ENCODE results near the gene PRKAG2. TPM values are rescaled to one million over a fixed set of nuclear protein-coding genes. Genes with fewer than 3 reads are reported as not detected.

The PRKAG2 gene
- total and polyA plus RNA-seq, 5 donors = 162 to 298 (median 181) TPM

DNA sequence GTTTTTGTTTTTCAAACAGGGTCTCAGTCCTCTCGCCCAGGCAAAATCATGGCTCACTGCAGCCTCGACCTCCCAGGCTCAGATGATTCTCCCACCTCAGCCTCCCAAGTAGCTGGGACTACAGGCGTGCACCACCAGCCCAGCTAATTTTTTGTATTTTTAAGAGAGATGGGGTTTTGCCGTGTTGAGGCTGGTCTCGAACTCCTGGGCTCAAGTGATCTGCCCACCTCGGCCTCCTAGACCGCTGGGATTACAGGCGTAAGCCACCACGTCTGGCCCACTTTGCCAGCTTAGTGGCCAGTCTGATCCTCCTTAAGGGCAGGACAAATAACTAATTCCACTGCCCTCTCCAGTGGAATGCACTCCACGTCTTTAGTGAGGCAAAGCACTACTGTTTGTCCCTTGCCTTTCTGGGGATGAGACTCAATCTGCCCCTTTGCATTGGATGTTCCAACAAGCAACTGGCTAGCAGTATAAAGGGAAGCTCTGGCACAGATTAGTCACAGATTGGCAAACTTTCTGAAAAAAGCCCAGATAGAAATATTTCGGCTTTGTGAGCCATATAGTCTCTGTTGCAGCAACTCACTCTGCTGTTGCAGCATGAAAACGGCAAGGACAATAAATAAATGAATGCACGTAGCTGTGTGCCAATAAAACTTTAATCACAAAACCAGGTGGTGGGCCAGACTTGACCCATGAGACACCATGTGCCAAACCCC, 213.4 kb downstream of the PRKAG2 start:
- H3K4me1 ChIP-seq (ENCODE audit: control insufficient read depth, insufficient read depth, low read length) = peaks cover 12% of the 10 kb centered on the region
- DNase-seq (peak in 1 of 3 donors; percentile 16), ATAC-seq (no peak)
- H3K27ac ChIP-seq (ENCODE audit: low read length) = peak overlapping the region; percentile 99
- no peaks in the 10 kb centered on the region for H3K27me3 ChIP-seq (ENCODE audit: control insufficient read depth, insufficient read depth)
- WGBS = 83% methylated on average over 13 of the region's 13 CpGs
- intact Hi-C loops (cut with DNase I) = no loop called here
- H3K9me3 ChIP-seq (ENCODE audit: control insufficient read depth, low read length) = no peaks in the 10 kb centered on the region
- no peak overlapping the region for H3K4me3 ChIP-seq (ENCODE audit: low read length)

DNA sequence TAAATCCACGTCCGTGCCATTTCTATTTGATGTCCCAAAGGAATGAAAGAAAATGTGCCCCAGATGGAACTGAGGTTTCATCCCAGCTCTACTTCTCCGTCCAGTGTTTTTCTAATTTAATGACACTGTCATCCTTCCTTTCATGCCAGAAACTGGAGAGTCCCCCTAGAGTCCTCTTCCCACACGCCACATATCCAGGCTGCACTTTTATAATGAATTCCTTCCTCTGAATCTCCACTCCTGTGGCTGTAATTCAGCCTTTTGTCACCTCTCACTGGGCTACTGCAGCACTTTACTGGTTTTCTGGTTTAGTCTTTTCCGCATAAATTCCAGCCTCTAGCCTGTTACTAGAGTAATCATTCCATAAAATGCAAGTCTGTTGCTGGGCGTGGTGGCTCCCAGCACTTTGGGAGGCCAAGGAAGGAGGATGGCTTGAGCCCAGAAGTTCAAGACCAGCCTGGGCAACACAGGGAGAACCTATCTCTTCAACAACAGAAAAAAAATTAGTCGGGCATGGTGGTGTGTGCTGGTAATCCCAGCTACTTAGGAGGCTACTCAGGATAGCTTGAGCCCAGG, 214.6 kb downstream of the PRKAG2 start:
- peak in 1 of 3 donors; percentile 19 for DNase-seq
- intact Hi-C loops (cut with DNase I) = no loop called here
- Histone ChIP-seq H3K27me3 (ENCODE audit: control insufficient read depth, insufficient read depth) (no peaks in the 10 kb centered on the region), H3K4me3 (ENCODE audit: low read length) (no peak overlapping the region), H3K9me3 (ENCODE audit: control insufficient read depth, low read length) (no peaks in the 10 kb centered on the region), H3K4me1 (ENCODE audit: control insufficient read depth, insufficient read depth, low read length) (peaks cover 11% of the 10 kb centered on the region), H3K27ac (ENCODE audit: low read length) (peak overlapping the region; percentile 36)
- ATAC-seq = no peak
- WGBS = 59% methylated on average over 7 of the region's 7 CpGs

GRCh38 chr7:151661587-151661986, 215.3 kb downstream of the PRKAG2 start:
- ATAC-seq (no peak), DNase-seq (no peak)
- H3K27me3 ChIP-seq (ENCODE audit: control insufficient read depth, insufficient read depth) = no peaks in the 10 kb centered on the region
- H3K27ac ChIP-seq (ENCODE audit: low read length) = peak overlapping the region; percentile 52
- H3K9me3 ChIP-seq (ENCODE audit: control insufficient read depth, low read length) = no peaks in the 10 kb centered on the region
- peaks cover 9% of the 10 kb centered on the region for H3K4me1 ChIP-seq (ENCODE audit: control insufficient read depth, insufficient read depth, low read length)
- no peak overlapping the region for H3K4me3 ChIP-seq (ENCODE audit: low read length)
- WGBS = 88% methylated on average over 9 of the region's 9 CpGs
- intact Hi-C loops (cut with DNase I) = no loop called here

GRCh38 chr7:151660141-151660540, 216.8 kb downstream of the PRKAG2 start:
- H3K27ac ChIP-seq (ENCODE audit: low read length) = no peak overlapping the region
- 86% methylated on average over 5 of the region's 5 CpGs for WGBS
- peaks cover 7% of the 10 kb centered on the region for H3K4me1 ChIP-seq (ENCODE audit: control insufficient read depth, insufficient read depth, low read length)
- DNase-seq (no peak), ATAC-seq (no peak)
- intact Hi-C loops (cut with DNase I) = no loop called here
- H3K27me3 ChIP-seq (ENCODE audit: control insufficient read depth, insufficient read depth) = no peaks in the 10 kb centered on the region
- no peaks in the 10 kb centered on the region for H3K9me3 ChIP-seq (ENCODE audit: control insufficient read depth, low read length)
- no peak overlapping the region for H3K4me3 ChIP-seq (ENCODE audit: low read length)

- Histone ChIP-seq H3K4me1 (ENCODE audit: control insufficient read depth, insufficient read depth, low read length) (peaks cover 6% of the 10 kb centered on the region), H3K27me3 (ENCODE audit: control insufficient read depth, insufficient read depth) (no peaks in the 10 kb centered on the region), H3K9me3 (ENCODE audit: control insufficient read depth, low read length) (no peaks in the 10 kb centered on the region), H3K27ac (ENCODE audit: low read length) (peak overlapping the region; percentile 38), H3K4me3 (ENCODE audit: low read length) (no peak overlapping the region)
- peak in 1 of 3 donors; percentile 7 for DNase-seq
- 74% methylated on average over 4 of the region's 4 CpGs for WGBS
- intact Hi-C loops (cut with DNase I) = no loop called here
- no peak for ATAC-seq
These were observed 217.7 kb downstream of the PRKAG2 start for GRCh38 chr7:151659219-151659618.

GRCh38 chr7:151658778-151659177, 218.1 kb downstream of the PRKAG2 start:
- no peak for DNase-seq
- Histone ChIP-seq H3K4me3 (ENCODE audit: low read length) (no peak overlapping the region), H3K4me1 (ENCODE audit: control insufficient read depth, insufficient read depth, low read length) (peaks cover 3% of the 10 kb centered on the region), H3K27me3 (ENCODE audit: control insufficient read depth, insufficient read depth) (no peaks in the 10 kb centered on the region), H3K9me3 (ENCODE audit: control insufficient read depth, low read length) (no peaks in the 10 kb centered on the region), H3K27ac (ENCODE audit: low read length) (no peak overlapping the region)
- intact Hi-C loops (cut with DNase I) = no loop called here
- whole genome bisulfite sequencing = 75% methylated on average over 1 of the region's 1 CpG
- ATAC-seq = no peak

DNA sequence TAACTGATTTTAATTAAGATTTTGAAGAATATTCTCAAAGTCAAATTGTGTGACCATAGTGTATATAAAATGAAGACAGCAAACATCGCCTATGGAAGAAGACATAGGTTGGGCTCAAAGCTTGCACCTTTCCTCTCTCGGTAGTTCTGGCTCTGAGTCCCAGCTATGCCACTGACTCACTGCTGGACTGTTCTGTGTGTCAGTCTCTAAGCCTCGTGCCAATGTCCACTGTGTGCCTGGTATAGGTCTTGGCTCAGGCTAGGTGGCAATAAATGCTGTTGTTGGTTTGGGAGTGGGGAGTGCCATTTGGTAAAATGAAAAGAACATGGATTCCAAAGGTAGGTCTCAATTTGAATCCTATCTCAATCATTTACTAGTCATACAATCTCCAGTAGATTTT, 219.7 kb downstream of the PRKAG2 start:
- Histone ChIP-seq H3K9me3 (ENCODE audit: control insufficient read depth, low read length) (no peaks in the 10 kb centered on the region), H3K4me1 (ENCODE audit: control insufficient read depth, insufficient read depth, low read length) (peaks cover 5% of the 10 kb centered on the region), H3K27ac (ENCODE audit: low read length) (peak overlapping the region; percentile 51), H3K4me3 (ENCODE audit: low read length) (no peak overlapping the region), H3K27me3 (ENCODE audit: control insufficient read depth, insufficient read depth) (no peaks in the 10 kb centered on the region)
- peak in 1 of 3 donors; percentile 47 for DNase-seq
- WGBS = 79% methylated on average over 3 of the region's 3 CpGs
- peak; percentile 59 to 78 for ATAC-seq
- intact Hi-C loops (cut with DNase I) = no loop called here

- DNase-seq (no peak), ATAC-seq (no peak)
- WGBS = 90% methylated on average over 3 of the region's 3 CpGs
- Histone ChIP-seq H3K4me3 (ENCODE audit: low read length) (no peak overlapping the region), H3K9me3 (ENCODE audit: control insufficient read depth, low read length) (no peaks in the 10 kb centered on the region), H3K4me1 (ENCODE audit: control insufficient read depth, insufficient read depth, low read length) (peaks cover 6% of the 10 kb centered on the region), H3K27ac (ENCODE audit: low read length) (no peak overlapping the region), H3K27me3 (ENCODE audit: control insufficient read depth, insufficient read depth) (no peaks in the 10 kb centered on the region)
- intact Hi-C loops (cut with DNase I) = no loop called here
These were observed 221.4 kb downstream of the PRKAG2 start for GRCh38 chr7:151655555-151655954.

- H3K27ac ChIP-seq (ENCODE audit: low read length) = peak overlapping the region; percentile 42
- H3K4me1 ChIP-seq (ENCODE audit: control insufficient read depth, insufficient read depth, low read length) = peaks cover 9% of the 10 kb centered on the region
- H3K4me3 ChIP-seq (ENCODE audit: low read length) = no peak overlapping the region
- H3K27me3 ChIP-seq (ENCODE audit: control insufficient read depth, insufficient read depth) = no peaks in the 10 kb centered on the region
- 61% methylated on average over 5 of the region's 5 CpGs for WGBS
- ATAC-seq (no peak), DNase-seq (no peak)
- intact Hi-C loops (cut with DNase I) = no loop called here
- H3K9me3 ChIP-seq (ENCODE audit: control insufficient read depth, low read length) = no peaks in the 10 kb centered on the region
These were observed 224.8 kb downstream of the PRKAG2 start for GRCh38 chr7:151652111-151652510.

- intact Hi-C loops (cut with DNase I) = no loop called here
- ATAC-seq (no peak), DNase-seq (no peak)
- Histone ChIP-seq H3K4me3 (ENCODE audit: low read length) (no peak overlapping the region), H3K9me3 (ENCODE audit: control insufficient read depth, low read length) (no peaks in the 10 kb centered on the region), H3K4me1 (ENCODE audit: control insufficient read depth, insufficient read depth, low read length) (peaks cover 9% of the 10 kb centered on the region), H3K27me3 (ENCODE audit: control insufficient read depth, insufficient read depth) (no peaks in the 10 kb centered on the region), H3K27ac (ENCODE audit: low read length) (peak overlapping the region; percentile 75)
- 94% methylated on average over 4 of the region's 4 CpGs for WGBS
These were observed 226.8 kb downstream of the PRKAG2 start for GRCh38 chr7:151650161-151650560.

GRCh38 chr7:151648429-151648828, 228.5 kb downstream of the PRKAG2 start:
- 80% methylated on average over 6 of the region's 6 CpGs for WGBS
- Histone ChIP-seq H3K4me1 (ENCODE audit: control insufficient read depth, insufficient read depth, low read length) (peaks cover 7% of the 10 kb centered on the region), H3K27me3 (ENCODE audit: control insufficient read depth, insufficient read depth) (no peaks in the 10 kb centered on the region), H3K4me3 (ENCODE audit: low read length) (no peak overlapping the region), H3K27ac (ENCODE audit: low read length) (no peak overlapping the region), H3K9me3 (ENCODE audit: control insufficient read depth, low read length) (no peaks in the 10 kb centered on the region)
- ATAC-seq = no peak
- intact Hi-C loops (cut with DNase I) = no loop called here
- no peak for DNase-seq

Measured in right cardiac atrium (tissue), 5 donors.